OCI-LY1 (cell line): Measurements from ENCODE around the gene EDDM13.

Source experiments
- H2AFZ ChIP-seq: fragments of 200-600 bp; sonication (generic), shearing (Covaris generic); 2 replicates; pipeline ENCODE4 v1.6.0; 2014; ENCODE audit warnings: antibody characterized with exemption, mild to moderate bottlenecking, low read length
- H3F3A ChIP-seq: fragments of 200-600 bp; sonication (generic), shearing (Covaris generic); 2 replicates; pipeline ENCODE4 v1.6.0; 2014; ENCODE audit warnings: mild to moderate bottlenecking, antibody characterized with exemption, low read length, moderate library complexity; ENCODE audit not compliant: insufficient read depth
- H3K27ac ChIP-seq: fragments of 200-600 bp; sonication (generic); 2 replicates; pipeline ENCODE4 v1.5.1; 2014; ENCODE audit warnings: low read length, mixed run types, mild to moderate bottlenecking, low read depth; ENCODE audit not compliant: poor library complexity, severe bottlenecking
- H3K27me3 ChIP-seq: fragments of 200-600 bp; sonication (generic); 2 replicates; pipeline ENCODE4 v1.6.0; 2014; ENCODE audit warnings: antibody characterized with exemption, mild to moderate bottlenecking, low read length, moderate library complexity; ENCODE audit not compliant: insufficient read depth
- H3K36me3 ChIP-seq: fragments of 200-600 bp; sonication (generic); 2 replicates; pipeline ENCODE4 v1.6.1; 2014; ENCODE audit warnings: mild to moderate bottlenecking, antibody characterized with exemption, low read length, moderate library complexity, mixed read lengths; ENCODE audit not compliant: insufficient read depth
- H3K4me1 ChIP-seq: fragments of 200-600 bp; sonication (generic); 2 replicates; pipeline ENCODE4 v1.5.1; 2014; ENCODE audit warnings: mild to moderate bottlenecking, low read length, moderate library complexity; ENCODE audit not compliant: insufficient read depth, severe bottlenecking
- H3K4me2 ChIP-seq: fragments of 200-600 bp; sonication (generic), shearing (Covaris generic); 2 replicates; pipeline ENCODE4 v1.6.1; 2014; ENCODE audit warnings: low read length
- H3K4me3 ChIP-seq: fragments of 200-600 bp; sonication (generic); 2 replicates; pipeline ENCODE4 v1.5.1; 2014; ENCODE audit warnings: low read length, low read depth, mild to moderate bottlenecking, mixed read lengths; ENCODE audit not compliant: poor library complexity, severe bottlenecking
- H3K79me2 ChIP-seq: fragments of 200-600 bp; shearing (Covaris generic); 2 replicates; pipeline ENCODE4 v1.6.1; 2016; ENCODE audit warnings: mixed run types, low read length, mixed read lengths; ENCODE audit not compliant: insufficient read depth
- H3K9ac ChIP-seq: fragments of 200-600 bp; sonication (generic), shearing (Covaris generic); 2 replicates; pipeline ENCODE4 v1.6.1; 2014; ENCODE audit warnings: mild to moderate bottlenecking, low read length, mixed read lengths
- H3K9me2 ChIP-seq: fragments of 200-600 bp; sonication (generic), shearing (Covaris generic); 2 replicates; pipeline ENCODE4 v1.6.1; 2014; ENCODE audit warnings: low read depth, mild to moderate bottlenecking, low read length, mixed read lengths
- H3K9me3 ChIP-seq: fragments of 200-600 bp; shearing (Covaris generic); 2 replicates; pipeline ENCODE4 v1.6.1; 2014; ENCODE audit warnings: low read length, mixed read lengths
- H4K20me1 ChIP-seq: fragments of 200-600 bp; sonication (generic), shearing (Covaris generic); 2 replicates; pipeline ENCODE4 v1.6.0; 2016; ENCODE audit warnings: mild to moderate bottlenecking, low read length; ENCODE audit not compliant: insufficient read depth
- CTCF ChIP-seq: fragments of 200-600 bp; sonication (generic), shearing (Covaris generic); IDR thresholded peaks from 2 replicates; pipeline ENCODE4 v1.5.1; 2017; ENCODE audit warnings: mild to moderate bottlenecking, antibody characterized with exemption, low read length, moderate library complexity, mixed read lengths
- EZH2 ChIP-seq: fragments of 200-600 bp; sonication (generic), shearing (Covaris generic); IDR thresholded peaks from 2 replicates; pipeline ENCODE4 v1.8.0; 2017; ENCODE audit warnings: borderline replicate concordance, mixed run types, mild to moderate bottlenecking, antibody characterized with exemption, low read length, moderate library complexity, mixed read lengths

Gene EDDM13

GRCh38 chr19:56312342-56312741, 39.8 kb downstream of the EDDM13 start:
- TF ChIP-seq CTCF (no peak), EZH2 (no peak)
- Histone ChIP-seq H3K9me3 (no peaks in the 10 kb centered on the region), H3K4me2 (no peak overlapping the region), H3F3A (no peaks in the 10 kb centered on the region), H3K27me3 (no peaks in the 10 kb centered on the region), H3K9me2 (no peaks in the 10 kb centered on the region), H3K79me2 (no peaks in the 10 kb centered on the region), H3K36me3 (peaks cover 20% of the 10 kb centered on the region), H3K4me3 (no peak overlapping the region), H2AFZ (no peak overlapping the region), H4K20me1 (no peaks in the 10 kb centered on the region), H3K27ac (no peak overlapping the region), H3K4me1 (peaks cover 14% of the 10 kb centered on the region), H3K9ac (no peak overlapping the region)

GRCh38 chr19:56312787-56313657, 40.5 kb downstream of the EDDM13 start:
- no peaks in the 10 kb centered on the region for H3F3A ChIP-seq
- H2AFZ ChIP-seq, result no peak overlapping the region
- H3K36me3 ChIP-seq, result peaks cover 20% of the 10 kb centered on the region
- peaks cover 14% of the 10 kb centered on the region for H3K4me1 ChIP-seq
- no peak overlapping the region; the same call in 1 of the 2 replicates for H3K4me2 ChIP-seq
- no peaks in the 10 kb centered on the region for H4K20me1 ChIP-seq
- H3K27ac ChIP-seq, result no peak overlapping the region
- no peaks in the 10 kb centered on the region for H3K79me2 ChIP-seq
- no peak overlapping the region for H3K4me3 ChIP-seq
- no peaks in the 10 kb centered on the region for H3K9me3 ChIP-seq
- no peaks in the 10 kb centered on the region for H3K27me3 ChIP-seq
- TF ChIP-seq EZH2, result no peak
- no peak for TF ChIP-seq CTCF
- H3K9ac ChIP-seq, result no peak overlapping the region
- no peaks in the 10 kb centered on the region for H3K9me2 ChIP-seq

- H3K9me3 ChIP-seq, result no peaks in the 10 kb centered on the region
- no peaks in the 10 kb centered on the region for H3K27me3 ChIP-seq
- H3F3A ChIP-seq, result no peaks in the 10 kb centered on the region
- peak overlapping the region; percentile 75 for H3K4me2 ChIP-seq
- H3K27ac ChIP-seq, result peak overlapping the region; percentile 91
- no peaks in the 10 kb centered on the region for H4K20me1 ChIP-seq
- peak overlapping the region; percentile 70 for H3K4me3 ChIP-seq
- TF ChIP-seq EZH2, result no peak
- no peak for TF ChIP-seq CTCF
- peaks cover 14% of the 10 kb centered on the region for H3K4me1 ChIP-seq
- H3K9ac ChIP-seq, result peak overlapping the region; percentile 71
- no peaks in the 10 kb centered on the region for H3K9me2 ChIP-seq
- no peak overlapping the region for H2AFZ ChIP-seq
- no peaks in the 10 kb centered on the region for H3K79me2 ChIP-seq
- H3K36me3 ChIP-seq, result peaks cover 14% of the 10 kb centered on the region
These were observed 41.5 kb downstream of the EDDM13 start for GRCh38 chr19:56314018-56314380.
